BE2C (cell line): ENCODE data around the gene RAD23B.
"Not testable (repeated sequence)": the region's sequence is repeated elsewhere in the genome, so short reads cannot be mapped to it uniquely, and the experiment has no call there.

Experiments
- DNase-seq: peaks from one replicate; pipeline ENCODE4 v3.0.0-alpha.2; 2020
- H3K27me3 ChIP-seq: fragments of 250-450 bp; sonication (Bioruptor Pico); 2 replicates; pipeline ENCODE4 v1.5.1; 2020; ENCODE audit warnings: mild to moderate bottlenecking
- H3K36me3 ChIP-seq: fragments of 250-450 bp; sonication (Bioruptor Pico); 2 replicates; pipeline ENCODE4 v1.5.1; 2020; ENCODE audit warnings: mild to moderate bottlenecking
- H3K4me1 ChIP-seq: fragments of 250-450 bp; sonication (Bioruptor Pico); 2 replicates; pipeline ENCODE4 v1.5.1; 2020
- H3K4me3 ChIP-seq: 2 replicates; pipeline ENCODE4 v1.5.1; 2011; ENCODE audit warnings: low read depth, low read length
- H3K9me3 ChIP-seq: fragments of 250-450 bp; sonication (Bioruptor Pico); 2 replicates; pipeline ENCODE4 v1.5.1; 2020
- TF ChIP-seq, protein P1 (sequence below): IDR thresholded peaks from 2 replicates; pipeline ENCODE4 v1.5.1; 2012; ENCODE audit warnings: mild to moderate bottlenecking, low read depth, low read length

The RAD23B gene

GRCh38 chr9:107292821-107293542 lies 9.9 kb downstream of the RAD23B start:
- Histone ChIP-seq H3K9me3 (no peaks in the 10 kb centered on the region), H3K27me3 (no peaks in the 10 kb centered on the region), H3K4me1 (peaks cover 4% of the 10 kb centered on the region), H3K36me3 (peaks cover 13% of the 10 kb centered on the region), H3K4me3 (no peak overlapping the region)
- no peak for DNase-seq
- TF ChIP-seq, protein P1, sequence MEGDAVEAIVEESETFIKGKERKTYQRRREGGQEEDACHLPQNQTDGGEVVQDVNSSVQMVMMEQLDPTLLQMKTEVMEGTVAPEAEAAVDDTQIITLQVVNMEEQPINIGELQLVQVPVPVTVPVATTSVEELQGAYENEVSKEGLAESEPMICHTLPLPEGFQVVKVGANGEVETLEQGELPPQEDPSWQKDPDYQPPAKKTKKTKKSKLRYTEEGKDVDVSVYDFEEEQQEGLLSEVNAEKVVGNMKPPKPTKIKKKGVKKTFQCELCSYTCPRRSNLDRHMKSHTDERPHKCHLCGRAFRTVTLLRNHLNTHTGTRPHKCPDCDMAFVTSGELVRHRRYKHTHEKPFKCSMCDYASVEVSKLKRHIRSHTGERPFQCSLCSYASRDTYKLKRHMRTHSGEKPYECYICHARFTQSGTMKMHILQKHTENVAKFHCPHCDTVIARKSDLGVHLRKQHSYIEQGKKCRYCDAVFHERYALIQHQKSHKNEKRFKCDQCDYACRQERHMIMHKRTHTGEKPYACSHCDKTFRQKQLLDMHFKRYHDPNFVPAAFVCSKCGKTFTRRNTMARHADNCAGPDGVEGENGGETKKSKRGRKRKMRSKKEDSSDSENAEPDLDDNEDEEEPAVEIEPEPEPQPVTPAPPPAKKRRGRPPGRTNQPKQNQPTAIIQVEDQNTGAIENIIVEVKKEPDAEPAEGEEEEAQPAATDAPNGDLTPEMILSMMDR = no peak

GRCh38 chr9:107293543-107294085 lies 10.5 kb downstream of the RAD23B start:
- H3K4me3 ChIP-seq = no peak overlapping the region
- DNase-seq = no peak
- H3K4me1 ChIP-seq = peaks cover 4% of the 10 kb centered on the region
- peaks cover 13% of the 10 kb centered on the region for H3K36me3 ChIP-seq
- H3K27me3 ChIP-seq = no peaks in the 10 kb centered on the region
- TF ChIP-seq, protein P1 = no peak
- H3K9me3 ChIP-seq = no peaks in the 10 kb centered on the region

DNA sequence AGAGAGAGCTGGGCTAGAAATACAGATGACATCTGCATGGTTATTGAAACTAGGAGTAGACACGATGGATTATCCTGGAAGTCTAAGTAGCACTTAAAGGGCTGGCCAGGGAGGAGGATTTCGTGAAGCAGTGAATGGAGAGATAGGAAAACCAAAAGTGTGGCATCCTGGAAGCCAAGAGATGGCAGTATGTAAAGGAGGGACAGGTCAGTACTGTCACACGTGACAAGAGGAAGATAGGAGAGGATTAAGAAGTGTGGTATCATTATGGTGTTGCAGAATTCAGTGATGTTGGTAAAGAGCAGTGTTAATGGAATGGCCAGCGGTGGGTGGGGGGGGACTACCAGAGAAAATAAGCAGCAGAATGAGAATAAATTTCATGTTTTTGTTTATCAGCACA lies 11.7 kb downstream of the RAD23B start:
- H3K27me3 ChIP-seq = no peaks in the 10 kb centered on the region
- no peaks in the 10 kb centered on the region for H3K9me3 ChIP-seq
- H3K4me3 ChIP-seq = no peak overlapping the region
- peaks cover 8% of the 10 kb centered on the region for H3K4me1 ChIP-seq
- peaks cover 19% of the 10 kb centered on the region for H3K36me3 ChIP-seq
- TF ChIP-seq, protein P1 = no peak
- no peak for DNase-seq

GRCh38 chr9:107295995-107296394 lies 12.9 kb downstream of the RAD23B start:
- no peak for DNase-seq
- TF ChIP-seq, protein P1 = no peak
- Histone ChIP-seq H3K36me3 (peaks cover 17% of the 10 kb centered on the region), H3K9me3 (no peaks in the 10 kb centered on the region), H3K4me3 (no peak overlapping the region), H3K4me1 (peaks cover 8% of the 10 kb centered on the region), H3K27me3 (no peaks in the 10 kb centered on the region)

DNA sequence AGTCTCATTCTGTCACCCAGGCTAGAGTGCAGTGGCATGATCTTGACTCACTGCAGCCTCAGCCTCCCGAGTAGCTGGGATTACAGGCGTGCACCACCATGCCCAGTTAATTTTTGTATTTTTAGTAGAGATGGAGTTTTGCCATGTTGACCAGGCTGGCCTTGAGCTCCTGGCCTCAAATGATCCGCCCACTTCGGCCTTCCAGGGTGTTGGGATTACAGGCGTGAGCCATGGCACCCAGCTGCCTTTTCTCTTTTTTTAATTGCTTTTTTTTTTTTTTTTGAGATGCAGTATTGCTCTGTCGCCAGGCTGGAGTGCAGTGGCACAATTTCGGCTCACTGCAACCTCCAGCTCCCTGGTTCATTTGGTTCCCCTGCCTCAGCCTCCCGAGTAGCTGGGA lies 13.5 kb downstream of the RAD23B start:
- not testable (repeated sequence) for H3K4me1 ChIP-seq, DNase-seq, H3K4me3 ChIP-seq, H3K9me3 ChIP-seq, H3K27me3 ChIP-seq
- H3K36me3 ChIP-seq = peaks cover 22% of the 10 kb centered on the region

DNA sequence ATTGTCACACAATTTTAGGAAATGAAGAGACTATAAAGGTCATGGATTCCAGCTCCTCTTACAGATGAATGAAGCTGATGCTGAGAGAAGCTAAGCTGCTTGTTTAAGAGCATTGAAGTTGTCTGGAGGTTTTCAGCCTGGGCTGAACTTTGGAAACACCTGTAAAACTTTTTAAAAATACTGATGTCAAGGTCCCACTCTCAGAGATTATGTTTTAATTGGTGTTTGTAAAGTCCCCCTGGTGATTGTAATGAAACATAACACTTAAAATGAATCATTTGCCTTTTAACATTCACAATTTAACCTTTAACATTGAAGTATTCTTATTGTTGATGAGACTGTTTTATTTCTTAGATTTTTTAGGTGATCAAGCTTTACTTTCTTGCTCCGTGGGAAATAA lies 16.4 kb downstream of the RAD23B start:
- DNase-seq = no peak
- TF ChIP-seq, protein P1 = peak; percentile 17; the same call in 1 of the 2 replicates
- H3K9me3 ChIP-seq = no peaks in the 10 kb centered on the region
- peaks cover 36% of the 10 kb centered on the region for H3K36me3 ChIP-seq
- H3K4me3 ChIP-seq = no peak overlapping the region
- H3K4me1 ChIP-seq = peaks cover 8% of the 10 kb centered on the region
- no peaks in the 10 kb centered on the region for H3K27me3 ChIP-seq
